HG02970 (cell line): ENCODE measurements around the gene ABCC1.
"Not testable (repeated sequence)": the region's sequence is repeated elsewhere in the genome, so short reads cannot be mapped to it uniquely, and the experiment has no call there.

ENCODE experiments used
- ATAC-seq: cut with Tn5 transposase; IDR thresholded peaks from one replicate; pipeline ENCODE4 v1.9.1; 2021; ENCODE audit warnings: mild to moderate bottlenecking, moderate library complexity, moderate number of reproducible peaks; ENCODE audit not compliant: unreplicated experiment, low FRiP score

The ABCC1 gene

DNA sequence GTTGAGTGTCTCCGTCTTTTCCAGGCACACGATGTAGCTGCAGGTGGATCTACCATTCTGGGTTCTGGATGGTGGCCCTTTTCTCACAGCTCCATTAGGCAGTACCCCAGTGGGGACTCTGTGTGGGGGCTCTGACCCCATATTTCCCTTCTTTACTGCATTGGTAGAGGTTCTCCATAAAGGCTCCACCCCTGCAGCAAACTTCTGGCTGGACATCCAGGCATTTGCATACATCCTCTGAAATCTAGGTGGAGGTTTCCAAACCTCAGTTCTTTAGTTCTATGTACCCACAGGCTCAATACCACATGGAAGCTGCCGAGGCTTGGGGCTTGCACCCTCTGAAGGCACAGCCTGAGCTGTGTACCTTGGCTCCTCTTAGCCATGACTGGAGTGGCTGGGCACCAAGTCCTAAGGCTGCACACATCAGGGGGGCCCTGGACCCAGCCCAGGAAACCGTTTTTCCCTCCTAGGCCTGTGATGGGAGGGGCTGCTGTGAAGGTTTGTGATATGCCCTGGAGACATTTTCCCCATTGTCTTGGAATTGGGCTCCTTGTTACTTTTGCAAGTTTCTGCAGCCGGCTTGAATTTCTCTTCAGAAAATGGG, 14.0 kb downstream of the ABCC1 start:
- ATAC-seq = no peak

DNA sequence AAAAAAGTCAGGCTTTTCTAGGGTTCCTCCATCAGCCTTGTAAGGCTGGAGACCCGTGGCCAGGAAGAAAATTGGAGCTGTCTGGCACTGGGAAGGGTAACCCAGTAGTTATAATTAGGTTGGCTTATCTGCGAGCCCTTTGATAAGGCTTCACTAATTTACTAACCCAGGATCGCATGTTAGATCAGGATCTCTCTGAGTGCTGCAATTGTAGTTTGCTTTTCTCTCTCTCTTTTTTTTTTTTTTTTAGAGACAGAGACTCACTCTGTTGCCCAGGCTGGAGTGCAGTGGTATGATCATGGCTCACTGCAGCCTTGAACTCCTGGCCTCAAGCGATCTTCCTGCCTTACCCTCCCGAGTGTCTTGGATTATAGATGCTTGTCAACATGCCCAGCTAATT, 17.0 kb downstream of the ABCC1 start:
- ATAC-seq = no peak

DNA sequence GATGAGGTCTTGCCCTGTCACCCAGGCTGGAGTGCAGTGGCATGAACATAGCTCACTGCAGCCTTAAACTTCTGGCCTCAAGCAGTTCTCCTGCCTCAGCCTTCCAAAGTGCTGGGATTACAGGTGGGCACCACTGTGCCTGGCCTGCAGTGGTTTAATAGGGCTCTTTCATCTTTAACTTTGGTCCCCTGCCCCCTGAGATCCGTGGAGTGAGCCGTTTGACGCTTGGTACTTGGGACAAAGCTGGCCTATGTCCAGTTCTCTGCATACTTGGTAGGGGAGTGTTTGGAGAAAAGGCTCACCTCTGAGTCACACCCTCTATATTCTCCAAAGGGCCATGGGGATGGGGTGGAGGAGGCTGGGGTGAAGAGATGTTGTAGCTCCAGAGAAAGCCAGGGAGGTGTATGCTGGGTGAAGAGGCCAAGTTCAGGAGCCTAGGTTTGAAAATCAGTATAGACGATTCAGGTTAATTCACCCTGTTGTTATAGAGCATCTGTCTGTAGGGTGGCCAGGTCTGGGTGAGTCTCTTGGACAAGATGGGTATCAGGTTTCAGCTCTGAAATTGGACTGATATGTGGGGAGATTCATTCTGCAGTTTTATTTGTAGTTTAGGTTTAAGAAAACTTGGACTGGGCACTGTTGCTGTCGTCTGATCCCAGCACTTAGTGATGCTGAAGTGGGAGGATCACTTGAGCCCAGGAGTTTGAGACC, 17.6 kb downstream of the ABCC1 start:
- no peak for ATAC-seq

DNA sequence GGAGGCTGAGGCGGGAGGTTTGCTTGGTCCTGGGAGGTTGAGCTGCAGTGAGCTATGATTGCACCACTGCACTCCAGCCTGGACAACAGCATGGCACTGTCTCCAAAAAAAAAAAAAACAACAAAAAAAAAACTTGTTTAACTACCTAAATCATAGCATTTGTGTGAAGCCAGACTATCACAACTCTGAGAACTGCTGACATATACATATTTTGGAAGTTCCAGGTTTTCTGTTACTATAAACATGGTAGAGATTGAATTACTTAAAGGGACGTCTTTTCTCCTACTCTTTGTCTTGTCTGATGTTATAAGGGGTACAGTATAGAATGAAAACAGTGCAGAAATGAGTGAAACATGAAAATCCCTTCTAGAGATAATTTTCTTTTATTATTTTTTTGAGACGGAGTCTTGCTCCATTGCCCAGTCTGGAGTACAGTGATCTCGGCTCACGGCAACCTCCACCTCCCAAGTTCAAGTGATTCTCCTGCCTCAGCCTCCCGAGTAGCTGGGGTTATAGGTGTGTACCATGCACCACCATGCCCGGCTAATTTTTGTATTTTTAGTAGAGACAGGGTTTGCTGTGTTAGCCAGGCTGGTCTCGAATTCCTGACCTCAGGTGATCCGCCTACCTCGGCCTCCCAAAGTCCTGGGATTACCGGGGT, 18.4 kb downstream of the ABCC1 start:
- ATAC-seq = no peak

DNA sequence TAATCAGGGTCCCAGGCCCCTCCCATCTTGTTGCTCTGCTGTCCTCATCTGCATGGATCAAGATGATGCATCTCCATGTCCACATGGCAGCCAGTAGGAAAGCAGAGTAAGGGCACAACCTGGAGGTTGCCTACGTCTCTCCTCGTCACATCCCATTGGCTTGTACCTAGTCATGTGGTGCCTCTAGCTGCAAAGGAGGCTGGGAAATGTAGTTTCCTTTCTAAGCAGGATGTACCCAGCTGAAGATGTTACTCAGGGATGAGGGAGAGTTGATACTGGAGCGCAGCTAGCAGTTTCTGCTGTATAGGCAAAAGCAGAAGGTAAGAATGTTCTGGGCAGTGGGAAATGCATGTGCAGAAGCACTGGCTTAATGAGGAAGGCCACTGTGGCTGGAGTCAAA, 20.8 kb downstream of the ABCC1 start:
- ATAC-seq = no peak

DNA sequence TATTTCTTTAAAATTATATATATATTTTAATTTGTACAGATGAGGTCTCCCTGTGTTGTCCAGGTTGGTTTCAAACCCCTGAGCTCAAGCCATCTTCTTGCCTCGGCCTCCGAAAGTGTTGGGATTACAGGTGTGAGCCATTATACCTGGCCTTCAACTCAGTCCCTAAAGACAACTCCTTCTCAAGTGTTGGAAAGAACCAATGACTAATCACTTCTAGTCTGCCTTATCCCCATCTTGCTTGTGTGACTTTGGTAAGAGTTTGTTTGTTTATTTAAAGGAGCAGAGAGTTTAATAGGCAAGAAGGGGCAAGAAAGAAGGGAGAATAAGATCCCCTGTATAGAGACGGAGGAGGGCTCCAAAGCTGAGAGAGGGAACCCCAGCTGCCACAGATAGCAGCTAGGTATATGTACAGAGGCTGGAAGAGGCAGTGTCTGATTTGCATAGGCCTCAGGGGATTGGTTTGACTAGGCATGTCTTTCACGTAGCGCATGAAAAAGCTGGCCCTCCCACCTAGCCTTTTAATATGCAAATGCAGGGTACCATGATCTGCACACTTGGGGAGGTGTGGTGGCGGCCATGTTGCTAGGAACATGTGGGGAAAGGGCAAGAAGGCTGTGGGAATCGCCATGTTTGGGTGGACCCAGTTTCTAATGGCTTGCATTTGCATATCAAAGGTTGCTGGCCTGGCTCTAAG, 21.5 kb downstream of the ABCC1 start:
- ATAC-seq = no peak

DNA sequence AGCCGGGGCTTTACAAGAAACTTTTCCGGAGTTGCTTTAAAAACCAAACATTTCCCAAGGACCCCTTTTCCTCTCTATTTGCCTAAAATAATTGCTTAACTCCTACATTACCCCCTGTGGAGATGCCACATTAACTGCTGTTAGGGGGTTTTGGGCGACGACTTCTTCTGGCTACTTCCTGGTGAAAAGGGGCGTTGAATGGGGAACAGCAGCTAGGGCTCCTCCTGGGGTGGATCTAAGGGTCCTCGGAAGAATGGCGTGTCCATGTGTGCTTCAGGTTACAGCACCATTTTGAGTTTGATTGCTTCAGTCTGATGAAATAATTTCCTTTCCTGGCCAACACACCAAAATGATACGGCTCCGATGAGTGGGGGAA, 22.0 kb downstream of the ABCC1 start:
- ATAC-seq = no peak

DNA sequence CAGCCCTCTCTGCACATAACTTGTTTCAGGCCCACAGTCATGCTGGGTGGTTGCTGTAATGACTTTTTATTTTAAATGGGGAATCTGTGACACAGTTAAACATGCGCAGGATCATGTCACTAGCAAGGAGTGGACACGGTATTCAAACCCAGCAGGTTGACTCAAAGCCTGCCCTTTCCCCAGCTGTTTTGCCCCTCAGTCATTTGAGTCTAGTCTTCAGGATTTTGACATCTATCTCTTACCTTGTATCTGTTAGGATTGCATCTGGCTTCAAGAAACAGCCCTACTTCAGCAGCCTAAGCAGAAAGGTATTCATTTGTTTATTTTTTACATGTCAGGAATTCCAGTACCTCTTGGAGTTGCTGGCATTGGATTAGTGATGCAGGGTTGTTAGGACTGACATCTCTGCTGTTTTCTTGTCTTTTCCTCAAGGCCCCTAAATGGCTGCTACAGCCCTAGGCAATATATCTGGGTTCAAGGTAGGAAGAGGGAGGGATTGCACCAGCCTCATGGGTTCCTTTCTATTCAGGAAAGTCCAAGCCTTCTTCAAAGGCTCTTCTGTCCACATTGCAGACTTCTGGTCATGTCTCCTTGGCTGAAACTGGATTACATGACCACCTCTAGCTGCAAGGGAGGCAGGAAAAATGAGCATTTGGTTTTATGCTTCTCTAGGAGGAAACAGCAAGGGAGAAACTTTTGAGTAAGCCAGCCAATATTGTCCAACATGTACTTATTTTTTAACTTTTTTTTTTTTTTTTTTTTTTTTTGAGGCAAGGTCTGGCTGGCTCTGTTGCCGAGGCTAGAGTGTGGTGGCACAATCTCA, 22.8 kb downstream of the ABCC1 start:
- ATAC-seq = no peak

DNA sequence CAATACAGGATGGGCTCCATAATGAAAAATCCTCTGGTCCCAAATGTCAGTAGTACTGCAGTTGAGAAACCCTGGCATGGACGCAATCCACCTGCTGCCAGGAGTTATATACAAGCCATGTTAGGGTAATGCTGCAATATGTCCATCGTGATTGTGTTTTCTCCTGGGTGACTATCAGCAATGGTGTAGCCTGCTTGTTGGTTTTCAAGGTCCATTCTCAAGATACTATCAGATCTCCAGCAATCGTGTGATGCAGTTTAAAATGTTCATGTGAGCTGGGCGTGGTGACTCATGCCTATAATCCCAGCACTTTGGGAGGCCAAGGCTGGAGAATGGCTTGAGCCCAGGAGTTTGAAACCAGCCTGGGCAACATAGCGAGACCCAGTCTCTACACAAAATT, 24.0 kb downstream of the ABCC1 start:
- ATAC-seq = no peak

DNA sequence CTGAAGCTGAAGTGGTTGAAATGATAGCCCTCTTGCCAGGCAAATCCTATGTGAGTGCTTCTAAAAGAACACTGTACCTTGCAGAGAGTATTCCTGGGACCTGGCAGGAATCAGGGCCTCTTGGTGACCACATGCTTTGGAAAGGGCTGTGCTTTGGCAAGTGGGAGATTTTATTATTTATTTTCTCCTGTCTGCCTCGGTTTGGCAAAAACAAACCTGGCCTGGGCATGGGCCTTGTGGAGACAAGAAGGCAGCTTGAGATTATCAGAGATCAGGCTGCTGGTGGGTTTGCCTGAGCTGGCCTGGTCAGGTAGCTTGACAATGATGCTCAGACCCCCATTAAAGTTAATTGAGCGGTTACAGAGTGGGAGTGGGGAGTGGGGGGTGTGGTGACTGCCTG, 24.6 kb downstream of the ABCC1 start:
- no peak for ATAC-seq

DNA sequence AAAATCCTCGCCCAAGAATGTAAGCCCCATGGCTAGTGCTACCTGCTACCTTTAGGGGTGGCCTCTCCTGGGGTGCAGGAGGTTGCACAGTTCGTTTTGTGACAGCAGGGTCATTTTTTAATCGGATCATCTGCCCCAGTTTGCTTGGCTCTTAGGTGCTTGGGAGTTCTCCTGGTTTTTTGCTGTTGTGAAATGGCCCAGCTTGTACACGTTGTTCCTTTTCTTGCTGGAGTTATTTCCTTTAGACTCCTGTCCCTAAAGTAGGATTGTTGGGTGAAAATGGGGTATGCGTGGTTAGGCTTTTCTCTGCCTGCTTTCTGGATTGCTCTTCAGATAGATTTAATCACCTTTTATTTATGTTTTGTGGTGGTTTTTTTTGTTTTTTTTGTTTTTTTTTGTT, 25.8 kb downstream of the ABCC1 start:
- no peak for ATAC-seq

DNA sequence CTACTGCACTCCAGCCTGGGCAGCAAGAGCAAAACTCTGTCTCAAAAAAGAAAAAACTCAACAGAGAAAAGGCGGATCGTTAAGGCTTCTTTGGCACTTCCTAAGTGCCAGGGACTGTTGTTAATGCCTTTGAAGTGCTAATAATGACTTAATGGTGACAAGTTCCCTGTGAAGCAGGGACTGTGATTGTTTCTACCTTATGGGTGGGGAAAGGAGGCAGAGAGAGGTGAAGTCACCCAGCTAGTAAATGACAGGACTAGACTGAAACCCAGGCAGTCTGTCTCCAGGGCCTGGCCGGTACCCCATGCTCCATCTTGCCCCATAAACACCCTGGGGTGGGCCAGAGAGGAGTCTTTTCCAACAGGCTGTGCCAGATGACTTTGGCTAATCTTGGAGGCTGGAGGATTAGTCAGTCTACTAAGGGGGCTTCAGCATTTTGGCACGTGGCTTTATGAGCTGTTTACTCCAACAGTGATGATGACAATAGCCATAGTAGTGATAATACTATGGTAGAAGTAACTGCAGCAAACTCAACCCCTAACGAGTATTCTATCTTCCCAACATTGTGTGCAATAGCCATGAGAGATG, 26.9 kb downstream of the ABCC1 start:
- ATAC-seq = no peak

DNA sequence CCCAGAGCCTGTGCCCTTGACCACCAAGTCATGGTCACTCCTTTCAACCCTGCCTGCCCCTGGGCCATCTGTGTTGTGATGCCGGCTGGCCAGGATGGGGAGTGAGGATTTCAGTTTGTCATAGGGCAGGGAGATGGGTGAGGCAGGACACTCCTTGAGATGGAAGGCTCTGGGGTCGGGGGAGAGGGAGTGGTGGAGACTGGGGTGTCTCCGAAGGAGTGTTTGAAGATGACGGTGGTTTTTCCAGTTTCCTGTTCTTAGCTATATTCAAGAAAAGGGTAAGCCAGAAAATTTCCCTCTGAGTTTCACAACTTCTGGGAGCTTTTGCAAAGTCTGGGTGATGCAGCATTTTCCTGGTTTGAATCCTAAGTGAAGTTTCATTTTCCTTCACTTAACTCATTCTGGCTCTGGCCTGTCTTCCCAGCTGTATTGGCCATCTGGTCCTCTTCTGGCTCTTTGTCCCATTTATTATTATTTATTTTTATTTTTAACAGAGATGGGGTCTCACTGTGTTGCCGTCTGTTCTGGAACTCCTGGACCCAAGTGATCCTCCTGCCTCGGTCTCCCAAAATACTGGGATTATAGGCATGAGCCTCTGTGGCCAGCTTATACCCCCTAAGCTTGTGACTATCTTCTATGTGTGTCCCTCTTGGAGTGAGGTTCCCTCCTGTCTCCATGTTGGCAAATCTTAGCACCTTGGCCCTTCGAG, 27.7 kb downstream of the ABCC1 start:
- ATAC-seq = no peak

DNA sequence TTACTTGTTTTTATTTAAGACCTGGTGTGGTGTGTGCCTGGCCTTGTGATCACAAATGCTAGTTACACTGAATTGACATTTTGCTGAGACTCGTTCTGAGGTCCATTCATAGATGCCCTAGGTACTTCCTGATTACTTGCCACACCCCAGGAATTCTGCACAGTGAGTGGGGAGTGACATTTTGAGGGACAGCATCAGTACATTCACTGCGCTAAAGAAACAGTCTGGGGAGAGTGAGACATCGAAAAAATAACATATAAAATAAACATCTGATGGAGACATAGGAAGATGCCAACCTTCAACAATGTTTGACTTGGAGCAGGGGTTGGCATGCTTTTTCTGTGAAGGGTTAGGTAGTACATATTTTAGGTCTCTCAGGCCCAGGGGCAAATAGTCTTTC, 30.4 kb downstream of the ABCC1 start:
- no peak for ATAC-seq

DNA sequence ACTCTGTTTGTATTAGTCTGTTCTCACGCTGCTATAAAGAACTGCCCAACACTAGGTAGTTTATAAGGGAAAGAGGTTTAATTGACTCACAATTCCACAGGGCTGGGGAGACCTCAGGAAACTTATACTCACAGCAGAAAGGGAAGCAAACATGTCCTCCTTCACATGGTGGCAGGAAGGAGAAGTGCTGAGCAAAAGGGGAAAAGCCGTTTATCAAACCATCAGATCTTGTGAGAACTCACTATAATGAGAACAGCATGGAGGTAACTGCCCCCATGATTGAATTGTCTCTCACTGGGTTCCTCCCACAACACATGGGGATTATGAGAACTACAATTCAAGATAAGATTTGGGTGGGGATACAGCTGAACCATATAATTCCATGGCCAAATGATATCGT, 30.9 kb downstream of the ABCC1 start:
- no peak for ATAC-seq

DNA sequence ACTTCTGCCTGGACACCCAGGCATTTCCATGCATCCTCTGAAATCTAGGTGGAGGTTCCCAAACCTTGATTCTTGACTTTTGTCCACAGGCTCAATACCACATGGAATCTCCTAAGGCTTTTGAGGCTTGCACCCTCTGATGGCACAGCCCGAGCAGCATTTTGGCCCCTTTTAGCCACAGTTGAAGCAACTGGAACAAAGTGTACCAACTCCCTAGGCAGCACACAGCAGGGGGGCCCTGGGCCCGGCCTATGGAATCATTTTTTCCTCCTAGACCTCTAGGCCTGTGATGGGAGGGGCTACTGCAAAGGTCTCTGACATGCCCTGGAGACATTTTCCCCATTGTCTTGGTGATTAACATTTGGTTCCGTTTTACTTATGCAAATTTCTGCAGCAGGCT, 32.0 kb downstream of the ABCC1 start:
- no peak for ATAC-seq

DNA sequence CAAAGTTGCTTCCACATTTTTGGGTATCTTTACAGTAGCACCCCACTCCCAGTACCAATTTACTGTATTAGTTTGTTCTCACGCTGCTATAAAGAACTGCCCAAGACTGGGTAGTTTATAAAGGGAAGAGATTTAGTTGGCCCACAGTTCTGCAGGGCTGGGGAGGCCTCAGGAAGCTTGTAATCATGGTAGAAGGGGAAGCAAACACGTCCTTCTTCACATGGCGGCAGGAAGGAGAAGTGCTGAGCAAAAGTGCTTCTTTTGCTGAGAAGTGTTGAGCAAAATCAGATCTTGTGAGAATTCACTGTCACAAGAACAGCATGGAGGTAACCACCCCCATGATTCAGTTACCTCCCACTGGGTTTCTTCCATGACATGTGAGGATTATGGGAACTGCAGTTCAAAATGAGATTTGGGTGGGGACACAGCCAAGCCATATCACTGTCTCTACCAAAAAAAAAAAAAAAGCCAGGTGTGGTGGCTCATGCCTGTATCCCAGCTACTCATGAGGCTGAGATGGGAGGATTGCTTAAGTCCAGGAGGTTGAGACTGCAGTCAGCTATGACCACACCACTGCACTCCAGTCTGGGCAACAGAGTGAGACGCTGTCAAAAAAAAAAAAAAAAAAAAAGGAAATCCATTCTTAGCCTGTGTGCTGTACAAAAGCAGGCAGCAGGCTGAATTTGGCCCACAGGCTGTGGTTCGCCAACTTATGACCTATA, 32.9 kb downstream of the ABCC1 start:
- not testable (repeated sequence) for ATAC-seq

DNA sequence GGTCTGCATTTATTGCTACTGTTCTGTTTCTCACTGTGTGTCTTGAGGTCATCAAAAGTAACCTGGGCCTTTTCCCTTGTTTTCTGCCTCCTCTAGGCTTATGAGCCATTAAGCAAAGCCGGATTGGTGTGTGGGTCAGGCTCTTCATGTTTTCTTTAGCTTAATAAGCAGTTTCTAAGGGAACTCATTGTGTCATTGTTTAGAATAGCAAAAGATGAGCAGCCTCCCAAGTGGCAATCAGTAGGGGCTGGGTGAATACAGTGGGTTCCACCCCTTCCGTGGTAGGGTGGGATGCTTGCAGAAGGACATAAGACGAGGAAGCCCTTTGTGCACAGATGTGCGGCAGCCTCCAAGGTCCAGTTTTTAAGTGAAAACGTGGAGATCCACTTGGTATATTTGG, 34.5 kb downstream of the ABCC1 start:
- no peak for ATAC-seq

DNA sequence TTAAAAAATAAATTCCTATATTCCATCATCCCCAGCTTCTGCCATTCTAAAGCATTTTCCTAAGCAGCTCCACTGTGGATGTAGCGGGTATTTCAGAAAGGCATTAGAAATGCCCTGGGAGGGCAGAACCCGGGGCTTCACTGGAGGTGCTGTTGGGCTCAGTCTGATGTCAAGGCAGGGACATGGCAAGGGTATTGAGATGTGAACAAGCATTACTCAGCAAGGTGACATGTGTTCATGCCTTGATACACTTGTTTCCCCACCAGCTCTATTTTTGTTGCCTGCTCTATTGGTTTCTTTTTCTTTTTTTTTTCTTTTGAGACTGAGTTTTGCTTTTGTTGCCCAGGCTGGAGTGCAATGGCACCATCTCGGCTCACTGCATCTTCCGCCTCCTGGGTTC, 35.7 kb downstream of the ABCC1 start:
- no peak for ATAC-seq
